ENCODE results near the gene FAN1.

Gene FAN1

GRCh38 chr15:30962079-30962478, 58.4 kb downstream of the FAN1 start:
- DNase-seq = no peak

GRCh38 chr15:30962659-30963058, 58.9 kb downstream of the FAN1 start:
- no peak for DNase-seq

- DNase-seq = no peak
Measured at GRCh38 chr15:30963681-30964080, 60.0 kb downstream of the FAN1 start.

- no peak for DNase-seq
Measured at GRCh38 chr15:30969724-30970123, 66.0 kb downstream of the FAN1 start.

GRCh38 chr15:30973379-30973778, 69.7 kb downstream of the FAN1 start:
- no peak for DNase-seq

GRCh38 chr15:30974112-30974511, 70.4 kb downstream of the FAN1 start:
- peak in 1 of 3 donors; percentile 14 for DNase-seq

GRCh38 chr15:30978328-30978727, 74.6 kb downstream of the FAN1 start:
- DNase-seq = no peak

- peak; percentile 34 to 46 (median 46) for DNase-seq
Measured at GRCh38 chr15:30979457-30979856, 75.7 kb downstream of the FAN1 start.

- DNase-seq = no peak
Measured at GRCh38 chr15:30984118-30984517, 80.4 kb downstream of the FAN1 start.

GRCh38 chr15:30984542-30984941, 80.8 kb downstream of the FAN1 start:
- DNase-seq = no peak

- DNase-seq = peak in 1 of 3 donors; percentile 8
Measured at GRCh38 chr15:30985081-30985531, 81.4 kb downstream of the FAN1 start.

GRCh38 chr15:30990036-30990435, 86.3 kb downstream of the FAN1 start:
- DNase-seq = peak in 1 of 3 donors; percentile 22

- peak; percentile 45 to 86 (median 79) for DNase-seq
Measured at GRCh38 chr15:30990446-30991254, 86.9 kb downstream of the FAN1 start.

- DNase-seq = peak; percentile 84 to 96 (median 93)
Measured at GRCh38 chr15:30991255-30992235, 87.8 kb downstream of the FAN1 start, which contains the start of gene MTMR10. TSS of gene MTMR10 (minus strand) at chr15:30991628. CDS start at chr15:30991506, 122 bp downstream.

- DNase-seq = peak in 1 of 3 donors; percentile 40
Measured at GRCh38 chr15:30992249-30992864, 88.6 kb downstream of the FAN1 start.
